NCI-H2196 (cell line): ENCODE results near the gene TAF11.
A peak's percentile ranks its signal among the peaks of the same experiment; 100 is the strongest.
"Not testable (repeated sequence)": the region's sequence is repeated elsewhere in the genome, so short reads cannot be mapped to it uniquely, and the experiment has no call there.

Experiments
- DNase-seq: peaks from one replicate; lab custom pipeline; 2025; ENCODE audit not compliant: unreplicated experiment; lab: John Stamatoyannopoulos, UW

TAF11 gene, protein sequence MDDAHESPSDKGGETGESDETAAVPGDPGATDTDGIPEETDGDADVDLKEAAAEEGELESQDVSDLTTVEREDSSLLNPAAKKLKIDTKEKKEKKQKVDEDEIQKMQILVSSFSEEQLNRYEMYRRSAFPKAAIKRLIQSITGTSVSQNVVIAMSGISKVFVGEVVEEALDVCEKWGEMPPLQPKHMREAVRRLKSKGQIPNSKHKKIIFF

DNA sequence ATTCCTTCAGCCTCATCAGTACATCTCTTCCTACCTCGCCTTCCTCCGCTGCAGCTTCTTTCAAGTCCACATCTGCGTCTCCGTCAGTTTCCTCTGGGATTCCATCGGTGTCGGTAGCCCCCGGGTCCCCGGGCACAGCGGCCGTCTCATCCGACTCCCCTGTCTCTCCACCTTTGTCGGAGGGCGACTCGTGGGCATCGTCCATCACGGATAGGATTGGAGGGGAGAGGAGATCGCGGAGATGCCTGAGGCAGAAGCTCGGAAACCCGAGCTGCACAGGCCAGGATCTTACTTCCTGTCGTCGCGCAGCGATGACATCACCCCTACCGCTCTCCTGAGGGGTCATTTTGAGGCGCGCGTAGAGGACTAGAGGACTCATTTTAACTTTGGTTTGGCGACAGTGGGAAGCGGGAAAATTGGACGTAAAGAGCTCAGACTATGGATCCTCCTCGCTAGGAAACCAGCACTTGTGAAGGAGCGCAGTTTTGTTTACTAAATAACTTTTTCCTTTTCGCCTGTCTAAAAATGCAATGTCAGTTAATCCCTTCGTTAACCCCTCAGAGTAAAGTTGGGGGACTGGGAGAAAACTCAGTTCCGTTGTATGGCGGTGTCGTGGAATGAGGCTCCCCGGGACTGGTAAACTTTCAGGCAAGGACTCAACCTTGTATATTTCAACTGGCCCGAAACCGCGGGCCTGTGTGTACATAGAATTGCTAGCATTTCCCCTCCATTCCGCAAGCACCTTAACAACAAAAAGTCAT lies at the start of gene TAF11:
TSS of gene TAF11 (minus strand) at position 290 of the 761 bp plus-strand sequence. CDS start at position 205, 85 bp downstream.
- DNase-seq = peak; percentile 95

GRCh38 chr6:34934516-34934915 lies 46.7 kb upstream of the TAF11 start:
- peak; percentile 40 for DNase-seq

- not testable (repeated sequence) for DNase-seq
Measured at GRCh38 chr6:34932202-34932601, 44.4 kb upstream of the TAF11 start.

DNA sequence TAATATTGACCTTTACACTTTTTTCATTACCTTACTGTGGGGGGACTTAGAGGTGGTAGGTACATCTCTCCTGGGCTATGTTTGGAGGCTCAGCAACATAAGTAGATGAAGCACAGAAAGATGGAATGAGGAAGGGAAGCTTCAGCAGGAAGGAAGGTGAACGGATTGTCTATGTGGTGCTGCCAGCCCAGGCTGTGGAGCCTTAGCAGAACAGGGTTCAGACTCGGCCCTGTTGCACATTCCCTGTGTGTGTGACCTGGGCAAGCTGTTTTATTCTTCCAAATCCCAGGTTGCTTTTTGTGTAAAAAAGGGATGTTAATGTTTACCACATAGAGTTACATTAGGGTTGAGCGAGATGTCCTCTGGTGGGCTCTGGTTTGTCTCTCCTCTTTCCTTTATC lies 42.4 kb upstream of the TAF11 start:
- no peak for DNase-seq

DNA sequence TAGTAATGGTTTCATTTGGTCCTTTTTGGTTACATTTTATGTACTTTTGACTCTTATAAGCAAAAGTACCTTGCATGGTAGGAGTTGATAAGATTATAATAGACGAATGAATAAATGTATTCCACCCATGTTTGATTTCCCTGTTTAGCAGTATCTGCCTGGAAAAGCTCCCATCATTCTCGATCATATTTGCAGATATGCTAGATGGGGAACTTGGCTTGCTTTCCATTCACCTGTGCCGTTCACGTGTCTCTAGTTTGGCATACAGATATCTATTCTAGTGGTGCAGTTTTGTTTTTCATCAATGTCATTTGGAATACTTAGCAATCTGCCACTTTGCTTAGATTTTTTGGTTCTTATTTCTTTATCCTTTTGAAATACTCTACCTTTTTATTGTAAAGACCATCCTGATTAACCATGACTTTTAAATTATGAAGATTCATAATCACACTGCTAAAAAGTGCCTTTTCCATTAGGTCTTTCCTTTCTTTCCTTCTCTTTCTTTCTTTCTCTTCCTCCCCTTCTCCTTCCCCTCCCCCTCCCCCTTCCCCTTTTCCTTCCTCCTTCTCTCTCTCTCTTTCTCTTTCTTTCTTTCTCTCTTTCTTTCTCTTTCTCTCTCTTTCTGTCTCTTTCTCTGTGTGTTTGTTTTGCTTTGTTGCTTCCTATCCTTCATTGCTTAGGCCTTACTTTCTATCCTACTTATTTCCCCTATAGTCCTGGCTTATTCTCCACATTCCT lies 41.6 kb upstream of the TAF11 start:
- no peak for DNase-seq

GRCh38 chr6:34928695-34929094 lies 40.9 kb upstream of the TAF11 start:
- DNase-seq = no peak

GRCh38 chr6:34928220-34928619 lies 40.4 kb upstream of the TAF11 start:
- no peak for DNase-seq

GRCh38 chr6:34926655-34927054 lies 38.8 kb upstream of the TAF11 start:
- DNase-seq = no peak

DNA sequence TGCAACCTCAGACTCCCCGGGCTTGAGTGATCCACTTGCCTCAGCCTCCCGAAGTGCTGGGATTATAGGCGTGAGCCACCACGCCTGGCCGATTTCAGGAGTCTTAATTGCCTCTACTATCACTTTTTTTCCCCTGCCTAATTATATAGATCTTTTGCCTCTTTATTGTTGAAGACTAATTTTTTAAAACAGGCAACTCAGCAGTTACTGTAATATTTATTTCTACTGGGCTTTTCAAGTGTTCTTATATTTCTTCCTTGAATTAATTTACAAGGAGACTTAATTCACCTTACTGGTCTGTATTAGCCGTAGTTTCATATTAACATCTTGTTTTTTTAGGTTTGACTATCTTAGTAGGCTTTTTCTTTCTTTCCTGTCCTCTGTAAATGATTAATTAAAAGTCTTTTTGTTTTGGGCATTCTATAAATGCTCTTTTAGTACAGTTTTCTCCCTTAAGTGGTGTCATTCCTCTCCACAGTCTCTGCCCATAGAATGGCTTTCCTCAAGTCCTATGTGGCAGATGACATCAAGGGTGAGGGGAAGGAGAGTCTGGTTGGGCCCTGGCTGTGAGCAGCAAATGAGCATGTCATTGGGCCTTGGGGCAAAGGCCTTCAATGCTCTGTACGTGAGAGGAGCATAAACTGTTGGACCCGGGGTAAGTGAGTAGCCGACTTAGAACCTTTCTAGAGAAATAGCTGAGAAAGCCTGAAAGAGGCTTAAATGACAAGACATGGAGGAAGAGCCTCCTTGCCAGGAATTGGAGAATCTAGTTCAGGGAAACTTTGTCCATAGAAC lies 37.2 kb upstream of the TAF11 start:
- no peak for DNase-seq

- DNase-seq = no peak
Measured at GRCh38 chr6:34922177-34922663, 34.4 kb upstream of the TAF11 start.

GRCh38 chr6:34920097-34920496 lies 32.3 kb upstream of the TAF11 start:
- no peak for DNase-seq

- DNase-seq = no peak
Measured at GRCh38 chr6:34919651-34920050, 31.8 kb upstream of the TAF11 start.

GRCh38 chr6:34917626-34918285 lies 29.9 kb upstream of the TAF11 start:
- DNase-seq = no peak

DNA sequence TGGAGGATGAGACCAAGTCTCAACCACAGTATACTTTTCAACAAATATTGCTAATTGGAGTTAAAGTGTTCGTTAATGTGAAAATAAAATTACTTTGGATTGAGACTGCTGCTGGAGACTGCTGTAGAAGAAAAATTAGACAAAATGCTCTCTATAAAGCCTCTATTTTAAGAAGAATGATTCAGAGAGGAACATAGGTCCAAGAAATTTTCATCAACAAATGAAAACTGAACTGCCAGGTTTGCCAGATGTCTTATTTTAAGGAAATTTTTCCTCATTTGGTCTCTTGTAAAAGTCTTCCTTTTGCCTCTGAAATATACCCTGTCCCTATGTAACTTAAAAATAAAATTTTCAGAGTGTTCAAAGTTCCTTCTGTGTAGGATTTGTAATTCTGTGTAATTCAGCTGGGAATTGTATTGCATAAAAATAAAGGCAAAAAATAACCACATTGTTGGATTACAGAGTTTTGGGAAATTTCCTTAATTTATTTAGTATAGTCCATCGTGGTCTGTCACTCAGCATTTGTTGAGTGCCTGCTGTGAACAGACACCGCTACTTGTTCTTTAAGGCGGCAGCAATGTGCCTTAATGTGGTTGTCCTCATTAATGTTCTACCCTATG lies 28.6 kb upstream of the TAF11 start:
- DNase-seq = no peak

DNA sequence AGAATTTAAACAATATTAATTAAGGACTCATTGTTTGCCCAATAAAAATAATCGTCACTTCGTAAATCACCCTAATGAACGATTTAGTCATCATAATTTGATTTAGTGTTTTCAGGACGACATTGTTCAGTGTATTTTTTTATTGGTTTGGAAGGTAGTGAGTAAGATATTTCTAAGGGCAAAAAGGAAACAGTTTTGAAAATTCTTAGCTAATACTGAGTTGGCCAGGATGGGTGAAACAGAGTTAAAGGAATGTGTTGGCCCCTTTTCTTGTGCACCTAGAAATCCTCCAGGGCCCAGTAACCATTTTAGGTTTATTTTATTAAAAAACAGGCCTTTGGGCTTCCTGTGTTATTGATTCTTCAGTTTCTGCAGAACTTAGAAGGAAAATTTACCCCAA lies 26.5 kb upstream of the TAF11 start:
- DNase-seq = no peak

DNA sequence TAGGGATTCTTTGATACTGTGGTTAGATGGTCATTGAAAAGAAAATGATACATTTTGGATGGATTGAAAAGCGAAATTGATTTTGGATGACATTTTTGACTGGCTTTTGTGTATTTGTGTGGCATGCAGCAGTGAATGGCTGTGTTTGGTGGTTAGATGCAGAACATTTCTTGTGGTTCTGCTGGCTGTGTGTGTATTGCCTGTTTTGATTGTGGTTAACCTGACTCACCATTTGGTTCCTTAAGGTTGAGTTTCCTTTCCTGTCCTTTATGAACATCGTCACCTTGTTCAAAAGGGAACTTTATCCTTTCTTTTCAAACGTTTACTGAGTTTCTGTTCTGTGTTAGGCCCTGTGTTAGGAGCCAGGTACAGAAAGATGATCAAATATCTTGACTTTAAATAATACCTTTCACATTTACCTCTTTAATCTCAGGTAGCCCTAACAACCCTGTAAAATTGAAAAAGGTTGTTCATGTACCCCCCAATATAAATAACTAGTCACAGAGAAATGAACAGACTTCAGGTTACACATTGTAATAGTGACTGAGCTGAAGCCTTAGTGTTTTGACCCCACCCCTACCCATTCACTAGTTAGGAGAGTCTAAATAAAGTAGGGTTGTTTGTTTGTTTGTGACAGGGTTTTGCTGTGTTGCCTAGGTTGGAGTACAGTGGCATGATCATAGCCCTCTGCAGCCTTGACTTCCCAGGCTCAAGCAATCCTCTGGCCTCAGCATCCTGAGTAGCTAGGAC lies 25.0 kb upstream of the TAF11 start:
- no peak for DNase-seq

- no peak for DNase-seq
Measured at GRCh38 chr6:34911822-34912221, 24.0 kb upstream of the TAF11 start.

DNA sequence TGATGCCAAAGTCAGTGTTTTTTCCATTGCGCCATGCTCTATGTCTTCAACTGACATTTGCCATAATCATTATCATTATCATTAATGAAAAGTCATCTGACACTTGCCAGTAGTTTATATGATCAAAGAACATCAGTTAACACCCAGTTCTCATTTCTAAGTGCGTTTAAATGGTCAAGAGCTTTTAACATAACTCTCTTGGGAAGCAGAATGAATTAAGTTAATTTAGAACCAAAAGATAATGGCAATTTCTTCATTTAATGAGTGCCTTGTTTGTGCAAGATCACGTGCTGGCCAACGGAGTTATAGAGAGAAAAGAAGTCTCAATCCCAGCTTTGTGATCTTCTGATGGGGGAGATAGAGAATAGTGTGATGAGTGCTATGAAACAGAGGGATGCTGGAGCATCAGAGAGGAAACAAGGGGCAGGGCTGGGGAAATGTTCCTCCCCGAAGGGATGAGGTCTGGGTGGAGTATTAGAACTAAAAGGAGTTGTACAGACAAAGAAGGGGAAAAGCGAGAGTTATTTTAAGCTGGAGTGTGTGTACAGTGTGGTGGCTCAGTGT lies 21.6 kb upstream of the TAF11 start:
- DNase-seq = no peak

- DNase-seq = no peak
Measured at GRCh38 chr6:34908194-34908593, 20.4 kb upstream of the TAF11 start.
